Transverse colon (tissue), 4 donors: ENCODE measurements around the gene MAP1LC3B. TPM values are rescaled to one million over a fixed set of nuclear protein-coding genes. Genes with fewer than 3 reads are reported as not detected.

Experiments used
- DNase-seq: peaks from one replicate; pipeline ENCODE4 v3.0.0-alpha.2; 2019
- H3K27ac ChIP-seq, 4 donors: fragments of 200-600 bp; sonication (generic); 2 replicates each; pipeline ENCODE4 v1.5.1; 2016 to 2018; ENCODE audit warnings: inconsistent platforms in 4 of 4
- H3K27me3 ChIP-seq: fragments of 200-600 bp; sonication (generic); 2 replicates; pipeline ENCODE4 v1.5.1; 2017; ENCODE audit warnings: inconsistent platforms
- H3K36me3 ChIP-seq, 4 donors: fragments of 200-600 bp; sonication (generic); 2 replicates each; pipeline ENCODE4 v1.5.1; 2017 to 2019; ENCODE audit warnings: inconsistent platforms in 4 of 4
- H3K4me1 ChIP-seq, 4 donors: fragments of 200-600 bp; sonication (generic); 2 replicates each; pipeline ENCODE4 v1.5.1; 2017 to 2020; ENCODE audit warnings: inconsistent platforms in 4 of 4
- H3K4me3 ChIP-seq, 4 donors: fragments of 200-600 bp; sonication (generic); 1 replicate in 1 of 4; 2 replicates in 3 of 4; pipeline versions ENCODE4 v1.5.1 to v1.6.1; 2017 to 2019; ENCODE audit warnings: inconsistent platforms in 4 of 4
- H3K9me3 ChIP-seq, 2 donors: fragments of 200-600 bp; sonication (generic); 2 replicates each; pipeline ENCODE4 v1.5.1; 2017 to 2019; ENCODE audit warnings: inconsistent platforms in 2 of 2
- EP300 ChIP-seq: sonication (generic); formaldehyde crosslinking; IDR thresholded peaks from one replicate; pipeline ENCODE4 v1.6.1; 2017; ENCODE audit warnings: antibody characterized with exemption, low read depth
- POLR2A ChIP-seq: fragments of 450-650 bp; IDR thresholded peaks from one replicate; pipeline ENCODE4 v1.6.1; 2016; ENCODE audit warnings: antibody characterized with exemption, mild to moderate bottlenecking, moderate library complexity
- POLR2AphosphoS5 ChIP-seq, 3 donors: sonication (generic); formaldehyde crosslinking; IDR thresholded peaks; one replicate each; pipeline ENCODE4 v1.6.1; 2016; ENCODE audit warnings: antibody characterized with exemption in 3 of 3
- WGBS, 2 donors: methylation state at CpG; one replicate each; pipeline ENCODE4 v1.1.5; 2018; ENCODE audit warnings: low coverage in 1 of 2; 5-methylcytosine and 5-hydroxymethylcytosine counted together
- in situ Hi-C, 4 donors: fragments of 200-750 bp; cut with MboI; loops; one replicate each; pipeline versions ENCODE4 v1.15.0 to v1.15.1; 2017; ENCODE audit warnings: low sequenced_read_pairs in 3 of 4, low pct_ligation_motif_present in 1 of 4, low pct_unique_long_range_greater_than_20kb in 1 of 4
- intact Hi-C: fragments of 100-400 bp; cut with DNase I; formaldehyde crosslinking; loops from one replicate; pipeline ENCODE4 v1.15.1; 2023; ENCODE audit warnings: low total_unique reads
- total RNA-seq, 4 donors: library from RNA; depleted of rRNA; stranded (reverse); fragments of >200 nt; gene quantifications; one replicate each; pipeline ENCODE4 v1.1.0, GENCODE V29; 2016
- TF ChIP-seq, protein P1 (sequence below), 5 experiments: fragments of 200-600 bp in 3 of 5; fragments of 450-650 bp in 2 of 5; sonication (generic) in 3 of 5; IDR thresholded peaks; 1 replicate in 2 of 5; 2 replicates in 3 of 5; pipeline ENCODE4 v1.5.1; 2016 to 2017; ENCODE audit warnings: antibody characterized with exemption in 5 of 5, inconsistent platforms in 3 of 5, mild to moderate bottlenecking in 2 of 5, moderate library complexity in 1 of 5

MAP1LC3B gene
- total RNA-seq, 4 donors from 2014 or later: 15.7 to 69.5 (median 39.9) TPM

DNA sequence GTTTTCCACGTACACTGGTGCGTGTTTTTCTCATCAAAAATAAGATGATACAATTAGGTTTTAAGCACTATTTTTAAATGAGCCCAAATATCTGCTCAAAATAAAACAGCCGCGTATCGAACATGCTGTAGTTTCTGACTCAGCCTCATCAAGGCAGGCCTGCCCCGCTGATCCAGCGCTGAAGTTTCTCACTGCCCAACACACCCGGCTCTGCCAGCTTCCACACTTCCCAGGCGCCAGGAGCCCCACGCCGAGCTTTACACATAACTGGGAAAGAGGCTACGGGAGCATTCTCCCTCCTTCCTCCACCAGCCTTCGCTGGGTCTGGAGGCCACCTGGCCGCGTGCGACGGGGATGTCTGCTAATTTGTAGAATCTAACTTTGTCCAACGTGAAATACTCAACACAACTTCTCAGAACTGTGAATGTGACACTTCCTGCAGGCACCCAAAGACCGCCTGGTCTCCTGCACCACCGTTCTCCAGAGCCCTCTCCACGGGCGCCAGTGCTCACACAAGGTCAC lies 42.1 kb downstream of the MAP1LC3B start:
- intact Hi-C loops: no loop called here
- DNase-seq: no peak
- Histone ChIP-seq H3K9me3 (no peaks in the 10 kb centered on the region), H3K4me1 (peaks cover 0 to 29% (median 7%) of the 10 kb centered on the region in 4 donors), H3K4me3 (no peak overlapping the region), H3K27ac (no peak overlapping the region), H3K36me3 (peaks cover 0 to 4% (median 0%) of the 10 kb centered on the region in 4 donors), H3K27me3 (no peaks in the 10 kb centered on the region)
- in situ Hi-C loops: no loop called here
- WGBS, 2 donors: 91 to 95% methylated on average over 4 to 22 of the region's 22 CpGs
- TF ChIP-seq, protein P1, sequence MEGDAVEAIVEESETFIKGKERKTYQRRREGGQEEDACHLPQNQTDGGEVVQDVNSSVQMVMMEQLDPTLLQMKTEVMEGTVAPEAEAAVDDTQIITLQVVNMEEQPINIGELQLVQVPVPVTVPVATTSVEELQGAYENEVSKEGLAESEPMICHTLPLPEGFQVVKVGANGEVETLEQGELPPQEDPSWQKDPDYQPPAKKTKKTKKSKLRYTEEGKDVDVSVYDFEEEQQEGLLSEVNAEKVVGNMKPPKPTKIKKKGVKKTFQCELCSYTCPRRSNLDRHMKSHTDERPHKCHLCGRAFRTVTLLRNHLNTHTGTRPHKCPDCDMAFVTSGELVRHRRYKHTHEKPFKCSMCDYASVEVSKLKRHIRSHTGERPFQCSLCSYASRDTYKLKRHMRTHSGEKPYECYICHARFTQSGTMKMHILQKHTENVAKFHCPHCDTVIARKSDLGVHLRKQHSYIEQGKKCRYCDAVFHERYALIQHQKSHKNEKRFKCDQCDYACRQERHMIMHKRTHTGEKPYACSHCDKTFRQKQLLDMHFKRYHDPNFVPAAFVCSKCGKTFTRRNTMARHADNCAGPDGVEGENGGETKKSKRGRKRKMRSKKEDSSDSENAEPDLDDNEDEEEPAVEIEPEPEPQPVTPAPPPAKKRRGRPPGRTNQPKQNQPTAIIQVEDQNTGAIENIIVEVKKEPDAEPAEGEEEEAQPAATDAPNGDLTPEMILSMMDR (IDR thresholded peaks at IDR 0.05): no peak
- no peak for TF ChIP-seq POLR2AphosphoS5 (IDR thresholded peaks at IDR 0.05)
- TF ChIP-seq EP300: no peak
- TF ChIP-seq POLR2A: no peak

DNA sequence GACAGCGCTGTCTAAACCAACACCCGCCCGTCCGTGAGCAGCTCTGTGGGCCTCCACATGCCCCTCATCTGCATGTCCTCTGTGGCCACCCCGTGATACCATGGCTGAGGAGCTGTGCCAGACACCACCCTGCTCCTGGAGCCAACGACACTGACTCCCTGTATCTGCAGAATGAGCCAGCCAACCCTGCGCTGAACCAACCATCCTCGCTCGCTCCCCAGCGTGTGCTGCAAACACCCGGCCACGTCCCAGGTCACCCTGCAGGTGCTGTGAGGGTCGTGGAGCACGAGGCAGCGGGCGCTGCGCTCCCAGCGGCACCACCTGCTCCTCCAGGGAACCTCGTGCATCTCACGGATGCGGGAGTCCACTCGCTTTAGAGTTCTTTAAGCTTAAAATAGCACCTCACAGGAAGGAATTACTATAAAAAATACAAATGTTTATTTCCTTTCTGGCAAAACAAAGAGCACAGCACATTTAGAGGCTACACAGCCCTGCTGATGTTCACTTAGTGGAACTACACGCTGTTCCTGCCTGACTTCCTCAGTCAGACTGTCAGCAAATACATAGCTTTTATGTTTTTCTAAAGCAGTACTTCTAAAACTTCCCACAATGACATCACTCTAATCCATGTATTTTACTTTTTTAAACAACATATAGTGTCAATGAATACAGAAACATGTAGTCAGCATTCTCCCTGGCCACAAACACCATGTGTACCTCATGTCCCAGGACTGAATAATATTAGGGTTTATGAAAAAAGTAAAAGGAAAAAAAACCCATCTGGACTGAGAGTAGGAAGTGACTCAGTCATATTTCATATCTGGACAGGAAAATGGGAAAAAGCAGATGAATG lies 43.5 kb downstream of the MAP1LC3B start:
- H3K4me3 ChIP-seq: no peak overlapping the region
- H3K27me3 ChIP-seq: no peaks in the 10 kb centered on the region
- H3K36me3 ChIP-seq: peaks cover 0 to 4% (median 0%) of the 10 kb centered on the region in 4 donors
- H3K9me3 ChIP-seq: no peaks in the 10 kb centered on the region
- intact Hi-C loops (no loop called here), in situ Hi-C loops (no loop called here)
- WGBS, 2 donors: 57 to 72% methylated on average over 3 to 23 of the region's 23 CpGs
- peak overlapping the region; percentile 47 to 70 (median 58) for H3K27ac ChIP-seq
- TF ChIP-seq POLR2A: no peak
- TF ChIP-seq POLR2AphosphoS5 (IDR thresholded peaks at IDR 0.05): no peak
- TF ChIP-seq EP300: no peak
- TF ChIP-seq, protein P1 (IDR thresholded peaks at IDR 0.05): no peak
- peaks cover 0 to 29% (median 7%) of the 10 kb centered on the region in 4 donors for H3K4me1 ChIP-seq
- DNase-seq: no peak

DNA sequence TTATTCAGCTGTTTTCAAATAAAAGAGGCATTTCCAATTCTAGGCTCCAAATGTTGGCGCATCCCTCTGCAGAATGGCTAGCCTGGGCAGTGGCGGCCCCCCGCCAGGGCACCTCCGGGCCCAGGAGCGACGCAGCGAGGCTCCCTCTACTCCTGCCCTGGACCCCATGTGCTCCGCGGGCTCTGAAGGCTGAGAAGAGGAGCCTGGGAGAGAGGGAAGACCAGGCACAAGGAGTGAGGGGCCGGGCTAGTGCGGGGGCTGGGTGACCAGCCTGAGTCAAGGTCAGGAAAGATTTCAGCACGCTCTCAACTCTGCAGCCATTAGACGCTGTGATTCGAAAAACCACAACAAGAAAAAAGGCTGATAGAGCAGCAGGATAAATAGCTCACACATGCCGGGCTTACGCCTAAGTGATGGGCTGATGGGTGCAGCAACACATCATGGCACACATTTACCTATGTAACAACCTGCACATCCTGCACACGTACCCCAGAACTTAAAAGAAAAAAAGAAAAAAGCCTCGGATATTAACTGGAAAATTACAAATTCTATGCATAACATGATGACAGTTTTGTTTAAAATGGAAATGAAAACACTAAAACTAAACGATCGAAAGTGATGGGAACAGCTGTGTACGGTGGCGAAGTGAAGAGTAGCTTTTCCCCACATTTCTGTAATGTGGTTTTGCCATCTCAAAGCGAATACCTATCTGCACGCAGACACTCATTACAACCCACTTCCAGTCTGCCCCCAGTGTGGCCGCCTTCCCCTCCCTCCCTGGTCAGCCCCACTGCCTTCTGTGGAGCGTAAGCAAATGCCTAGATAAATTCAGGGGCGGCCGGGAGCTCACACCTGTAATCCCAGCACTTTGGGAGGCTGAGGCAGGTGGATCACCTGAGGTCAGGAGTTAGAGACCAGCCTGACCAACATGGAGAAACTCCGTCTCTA lies 44.4 kb downstream of the MAP1LC3B start:
- Histone ChIP-seq H3K4me1 (peaks cover 0 to 29% (median 7%) of the 10 kb centered on the region in 4 donors), H3K27ac (peak overlapping the region; percentile 47 to 70 (median 58)), H3K36me3 (peaks cover 0 to 3% (median 0%) of the 10 kb centered on the region in 4 donors), H3K4me3 (no peak overlapping the region), H3K9me3 (no peaks in the 10 kb centered on the region), H3K27me3 (no peaks in the 10 kb centered on the region)
- no peak for TF ChIP-seq POLR2AphosphoS5 (IDR thresholded peaks at IDR 0.05)
- TF ChIP-seq EP300: no peak
- no peak for TF ChIP-seq POLR2A
- TF ChIP-seq, protein P1 (IDR thresholded peaks at IDR 0.05): no peak
- in situ Hi-C loops: no loop called here
- intact Hi-C loops: no loop called here
- 69 to 85% methylated on average over 8 to 29 of the region's 29 CpGs for WGBS, 2 donors
- DNase-seq: no peak

DNA sequence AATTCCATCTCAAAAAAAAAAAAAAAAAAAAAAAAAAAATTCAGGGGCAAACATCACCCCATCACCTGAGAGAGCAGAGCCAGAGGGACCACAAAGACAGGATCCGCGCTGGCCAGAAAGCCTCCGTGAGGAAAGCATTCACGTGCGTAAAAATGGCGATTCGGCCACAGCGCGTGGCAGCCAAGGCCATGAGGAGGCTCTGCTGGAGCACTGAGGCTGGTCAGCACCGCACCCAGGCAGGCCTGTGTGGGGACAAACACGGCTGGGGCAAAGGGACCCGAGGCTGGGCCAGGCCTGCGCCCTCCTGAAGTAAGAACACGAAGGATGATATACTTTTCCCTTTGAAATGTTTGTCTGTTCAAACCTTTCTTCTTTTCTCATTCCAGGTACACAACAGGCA lies 45.2 kb downstream of the MAP1LC3B start:
- Histone ChIP-seq H3K9me3 (no peaks in the 10 kb centered on the region), H3K27ac (no peak overlapping the region), H3K27me3 (no peaks in the 10 kb centered on the region), H3K4me3 (no peak overlapping the region), H3K4me1 (peaks cover 0 to 29% (median 5%) of the 10 kb centered on the region in 4 donors), H3K36me3 (no peaks in the 10 kb centered on the region)
- WGBS, 2 donors: 94% methylated on average over 14 of the region's 14 CpGs; no CpG with 5 or more reads in 1 of the 2 donors
- in situ Hi-C loops (no loop called here), intact Hi-C loops (no loop called here)
- DNase-seq: no peak
- TF ChIP-seq EP300 (no peak), POLR2A (no peak), POLR2AphosphoS5 (IDR thresholded peaks at IDR 0.05) (no peak)
- TF ChIP-seq, protein P1 (IDR thresholded peaks at IDR 0.05): no peak
